CD8-positive, alpha-beta memory T cell (primary cell): ENCODE measurements around the gene MSI2. TPM values are rescaled to one million over a fixed set of nuclear protein-coding genes. Genes with fewer than 3 reads are reported as not detected.
A peak's percentile ranks its signal among the peaks of the same experiment; 100 is the strongest.

ENCODE experiments used
- CTCF ChIA-PET: fragments of 350-600 bp; sonication (Branson Sonifier 250); formaldehyde crosslinking; loops from one replicate; lab custom pipeline; 2021; ENCODE audit warnings: antibody characterized with exemption; lab: Charles Lee
- POLR2A ChIA-PET: fragments of 350-600 bp; sonication (Branson Sonifier 250); formaldehyde crosslinking; loops from one replicate; lab custom pipeline; 2021; ENCODE audit warnings: antibody characterized with exemption; lab: Charles Lee
- DNase-seq, 5 donors: peaks; one replicate each; pipeline versions ENCODE4 v3.0.0 to v3.0.0-alpha.2; 2020 to 2022; ENCODE audit warnings: mixed read lengths in 1 of 5
- H3K27ac ChIP-seq: one replicate; pipeline ENCODE4 v1.7.0; 2013; ENCODE audit warnings: low read depth, mild to moderate bottlenecking, low read length, moderate library complexity
- H3K27me3 ChIP-seq: 2 replicates; pipeline ENCODE4 v1.7.0; 2013; ENCODE audit warnings: low read length, mild to moderate bottlenecking; ENCODE audit not compliant: insufficient read depth, poor library complexity, severe bottlenecking
- H3K36me3 ChIP-seq: 2 replicates; pipeline ENCODE4 v1.7.0; 2013; ENCODE audit warnings: mild to moderate bottlenecking, low read length, moderate library complexity; ENCODE audit not compliant: insufficient read depth
- H3K4me1 ChIP-seq: 2 replicates; pipeline ENCODE4 v1.7.0; 2013; ENCODE audit warnings: mild to moderate bottlenecking, low read length, moderate library complexity; ENCODE audit not compliant: insufficient read depth
- H3K4me3 ChIP-seq: 2 replicates; pipeline ENCODE4 v1.7.0; 2013; ENCODE audit warnings: mild to moderate bottlenecking, low read length
- H3K9me3 ChIP-seq: 2 replicates; pipeline ENCODE4 v1.7.0; 2013; ENCODE audit warnings: mild to moderate bottlenecking, low read length
- H3K27ac Mint-ChIP-seq, 8 donors: one replicate each; pipeline ENCODE4 v1.8.0; 2020 to 2021; ENCODE audit warnings: mixed read lengths in 8 of 8, mild to moderate bottlenecking in 6 of 8, inconsistent platforms in 3 of 8, moderate library complexity in 3 of 8
- H3K27me3 Mint-ChIP-seq, 2 donors: one replicate each; pipeline ENCODE4 v1.8.0; 2020 to 2021; ENCODE audit warnings: mixed read lengths in 2 of 2, mild to moderate bottlenecking in 1 of 2, moderate library complexity in 1 of 2
- H3K36me3 Mint-ChIP-seq, 3 donors: one replicate each; pipeline ENCODE4 v1.8.0; 2020 to 2021; ENCODE audit warnings: mixed read lengths in 3 of 3, inconsistent platforms in 1 of 3, mild to moderate bottlenecking in 1 of 3
- H3K4me1 Mint-ChIP-seq, 3 donors: one replicate each; pipeline ENCODE4 v1.8.0; 2020 to 2021; ENCODE audit warnings: mixed read lengths in 3 of 3, inconsistent platforms in 1 of 3, mild to moderate bottlenecking in 1 of 3
- H3K4me3 Mint-ChIP-seq, 7 donors: one replicate each; pipeline ENCODE4 v1.8.0; 2020 to 2021; ENCODE audit warnings: mixed read lengths in 7 of 7, mild to moderate bottlenecking in 6 of 7, moderate library complexity in 4 of 7, inconsistent platforms in 2 of 7
- H3K9me3 Mint-ChIP-seq, 5 donors: one replicate each; pipeline ENCODE4 v1.8.0; 2020 to 2022; ENCODE audit warnings: mixed read lengths in 5 of 5, mild to moderate bottlenecking in 3 of 5, moderate library complexity in 2 of 5, inconsistent platforms in 1 of 5
- polyA plus RNA-seq: library from polyadenylated mRNA; unstranded; fragments of 300-500 nt; fragmentation: Illumina TruSeq; gene quantifications from one replicate; pipeline ENCODE4 v1.2.3, GENCODE V29; 2021
- total RNA-seq, 2 experiments: library from RNA; stranded (reverse); gene quantifications; one replicate each; pipeline ENCODE4 v1.2.3, GENCODE V29; 2021

Gene MSI2
- total and polyA plus RNA-seq, 3 experiments from 2014 or later: 2.3 to 58.0 (median 57.1) TPM

DNA sequence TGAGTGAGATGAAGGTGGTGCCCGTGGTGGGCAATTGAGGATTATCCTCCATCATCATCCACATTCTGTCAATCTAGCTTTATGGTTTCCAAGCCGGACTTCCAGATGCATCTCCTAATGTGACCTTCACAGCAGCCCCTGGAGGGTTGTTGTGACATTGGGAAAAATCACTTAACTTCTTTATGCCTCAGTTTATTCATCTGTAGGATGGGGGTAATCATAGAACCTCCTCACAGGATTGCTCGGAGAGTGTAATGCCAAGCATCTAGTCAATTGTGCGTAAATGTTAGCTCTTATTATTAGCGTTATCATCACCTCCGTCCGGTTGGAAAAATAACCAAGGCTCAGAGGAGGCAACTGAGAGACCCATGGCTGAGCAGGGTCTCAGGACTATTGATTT, 274.8 kb downstream of the MSI2 start:
- no peaks in the 10 kb centered on the region for H3K27me3 Mint-ChIP-seq
- no peaks in the 10 kb centered on the region for H3K9me3 Mint-ChIP-seq
- Histone ChIP-seq H3K4me1 (peaks cover 10% of the 10 kb centered on the region), H3K27me3 (no peaks in the 10 kb centered on the region), H3K27ac (no peak overlapping the region), H3K4me3 (no peak overlapping the region), H3K9me3 (no peaks in the 10 kb centered on the region), H3K36me3 (no peaks in the 10 kb centered on the region)
- H3K27ac Mint-ChIP-seq: peak overlapping the region in 1 of 8 donors; percentile 43
- ChIA-PET POLR2A (no interaction called here), CTCF (no interaction called here)
- H3K4me1 Mint-ChIP-seq: peaks cover 27 to 39% (median 39%) of the 10 kb centered on the region in 3 donors
- DNase-seq: no peak
- peaks cover 0 to 31% (median 9%) of the 10 kb centered on the region in 3 donors for H3K36me3 Mint-ChIP-seq
- peak overlapping the region in 1 of 7 donors; percentile 18 for H3K4me3 Mint-ChIP-seq

DNA sequence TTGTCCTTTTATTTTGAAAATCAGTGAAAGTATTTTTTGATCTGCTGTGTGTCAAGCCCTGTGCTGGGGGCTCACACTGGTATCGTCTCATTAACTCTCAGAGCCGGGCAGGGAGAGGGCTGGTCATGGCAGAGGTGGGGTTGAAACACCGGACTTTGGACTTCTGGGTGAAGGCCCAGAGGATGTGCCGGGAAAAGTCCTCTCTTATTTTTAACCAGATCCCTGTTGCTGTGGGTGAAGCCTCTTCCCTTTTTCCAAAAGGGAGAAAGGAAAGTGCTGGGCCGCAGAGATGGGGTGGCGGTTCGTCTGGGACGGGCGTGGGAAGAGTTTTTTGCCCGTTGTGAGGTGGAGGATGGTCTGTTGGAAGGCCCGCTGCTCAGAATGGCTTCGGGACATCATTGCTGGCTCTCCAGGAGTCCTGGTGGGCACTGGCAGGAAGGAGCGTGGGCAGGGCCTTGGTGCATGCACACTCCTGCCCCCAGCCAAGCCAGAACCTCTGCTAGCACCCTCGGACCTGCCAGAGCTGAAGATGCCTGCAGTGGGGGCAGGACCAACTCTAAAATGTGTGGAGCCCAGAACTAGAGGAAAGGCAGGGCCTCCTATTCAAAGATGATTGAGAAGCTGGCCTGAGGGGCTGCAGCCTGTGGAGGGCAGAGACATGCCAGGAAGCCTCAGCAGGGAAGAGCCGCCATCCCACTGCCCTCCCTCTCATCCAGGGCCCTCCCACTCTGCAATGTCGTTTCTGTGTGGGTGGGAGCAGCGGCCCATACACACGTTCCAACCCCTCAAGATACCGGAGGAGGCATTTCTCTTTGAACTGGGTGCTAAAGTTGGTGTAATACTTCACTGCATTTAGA, 275.6 kb downstream of the MSI2 start:
- CTCF ChIA-PET: interaction anchor here (1.5 kb wide), 1 partner anchor 12 kb away, joined by 4 read pairs; no protein-coding TSS in a partner anchor
- no peak for DNase-seq
- peaks cover 0 to 31% (median 9%) of the 10 kb centered on the region in 3 donors for H3K36me3 Mint-ChIP-seq
- peaks cover 30 to 47% (median 47%) of the 10 kb centered on the region in 3 donors for H3K4me1 Mint-ChIP-seq
- peak overlapping the region in 3 of 8 donors; percentile 9 to 48 (median 17) for H3K27ac Mint-ChIP-seq
- H3K4me1 ChIP-seq: peaks cover 14% of the 10 kb centered on the region
- H3K9me3 Mint-ChIP-seq: no peaks in the 10 kb centered on the region
- no peak overlapping the region for H3K4me3 ChIP-seq
- no peaks in the 10 kb centered on the region for H3K27me3 Mint-ChIP-seq
- no peaks in the 10 kb centered on the region for H3K36me3 ChIP-seq
- no peaks in the 10 kb centered on the region for H3K27me3 ChIP-seq
- no peaks in the 10 kb centered on the region for H3K9me3 ChIP-seq
- POLR2A ChIA-PET: no interaction called here
- H3K27ac ChIP-seq: no peak overlapping the region
- peak overlapping the region in 1 of 7 donors; percentile 18 for H3K4me3 Mint-ChIP-seq

DNA sequence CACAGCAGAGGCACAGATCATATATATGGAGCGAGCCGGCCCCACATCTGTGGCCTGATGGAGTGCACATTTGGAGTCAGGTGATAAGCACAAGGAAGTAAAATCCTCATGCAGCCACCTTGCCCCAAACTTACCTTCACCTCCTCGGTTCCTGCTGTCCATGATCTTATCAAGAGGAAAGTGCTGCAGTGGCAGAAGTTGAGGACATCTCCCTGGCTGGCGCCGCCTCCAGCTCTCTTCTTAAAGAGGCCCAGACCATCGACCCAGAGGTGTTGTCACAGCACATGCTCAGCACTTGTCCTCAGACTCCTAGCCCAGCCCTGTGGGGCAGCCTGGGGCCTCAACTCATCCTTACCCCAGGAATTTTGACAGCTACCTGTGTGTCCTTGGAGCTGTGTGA, 276.2 kb downstream of the MSI2 start:
- Histone ChIP-seq H3K4me1 (peaks cover 16% of the 10 kb centered on the region), H3K9me3 (no peaks in the 10 kb centered on the region), H3K36me3 (no peaks in the 10 kb centered on the region), H3K27me3 (no peaks in the 10 kb centered on the region), H3K4me3 (no peak overlapping the region), H3K27ac (no peak overlapping the region)
- Mint-ChIP-seq H3K27ac (peak overlapping the region in 2 of 8 donors; percentile 6 to 17), H3K27me3 (no peaks in the 10 kb centered on the region), H3K9me3 (no peaks in the 10 kb centered on the region), H3K4me3 (no peak overlapping the region), H3K4me1 (peaks cover 32 to 54% (median 53%) of the 10 kb centered on the region in 3 donors), H3K36me3 (peaks cover 0 to 31% (median 9%) of the 10 kb centered on the region in 3 donors)
- CTCF ChIA-PET: interaction anchor here (1.5 kb wide), 1 partner anchor 11 kb away, joined by 4 read pairs; no protein-coding TSS in a partner anchor
- DNase-seq: no peak
- POLR2A ChIA-PET: no interaction called here

DNA sequence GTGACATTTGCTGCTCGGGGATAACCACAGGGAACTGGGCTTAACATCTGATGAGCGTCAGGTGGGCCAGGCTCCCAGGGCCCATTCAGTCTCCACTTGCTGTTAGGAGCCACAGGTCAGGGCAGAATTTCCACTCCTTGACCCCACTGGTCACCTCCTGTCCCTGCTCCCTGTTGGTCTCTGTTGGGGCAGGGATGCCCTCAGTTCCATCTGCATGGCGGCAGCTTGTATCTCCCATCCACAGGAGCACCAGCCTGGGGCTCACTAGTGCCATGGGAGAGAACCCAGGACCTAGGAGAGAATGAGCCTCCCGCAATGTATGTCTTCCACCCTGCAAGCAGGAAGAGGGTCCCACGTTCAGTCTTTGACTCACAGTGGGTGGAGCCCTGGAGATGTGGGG, 276.6 kb downstream of the MSI2 start:
- Mint-ChIP-seq H3K4me3 (no peak overlapping the region), H3K36me3 (peaks cover 0 to 31% (median 9%) of the 10 kb centered on the region in 3 donors), H3K27me3 (no peaks in the 10 kb centered on the region), H3K4me1 (peaks cover 35 to 57% (median 56%) of the 10 kb centered on the region in 3 donors), H3K9me3 (no peaks in the 10 kb centered on the region), H3K27ac (peak overlapping the region in 1 of 8 donors; percentile 6)
- no peak overlapping the region for H3K4me3 ChIP-seq
- POLR2A ChIA-PET: no interaction called here
- H3K27me3 ChIP-seq: no peaks in the 10 kb centered on the region
- DNase-seq: no peak
- CTCF ChIA-PET: interaction anchor here (1.5 kb wide), 1 partner anchor 11 kb away, joined by 4 read pairs; no protein-coding TSS in a partner anchor
- H3K27ac ChIP-seq: no peak overlapping the region
- peaks cover 16% of the 10 kb centered on the region for H3K4me1 ChIP-seq
- no peaks in the 10 kb centered on the region for H3K36me3 ChIP-seq
- no peaks in the 10 kb centered on the region for H3K9me3 ChIP-seq

DNA sequence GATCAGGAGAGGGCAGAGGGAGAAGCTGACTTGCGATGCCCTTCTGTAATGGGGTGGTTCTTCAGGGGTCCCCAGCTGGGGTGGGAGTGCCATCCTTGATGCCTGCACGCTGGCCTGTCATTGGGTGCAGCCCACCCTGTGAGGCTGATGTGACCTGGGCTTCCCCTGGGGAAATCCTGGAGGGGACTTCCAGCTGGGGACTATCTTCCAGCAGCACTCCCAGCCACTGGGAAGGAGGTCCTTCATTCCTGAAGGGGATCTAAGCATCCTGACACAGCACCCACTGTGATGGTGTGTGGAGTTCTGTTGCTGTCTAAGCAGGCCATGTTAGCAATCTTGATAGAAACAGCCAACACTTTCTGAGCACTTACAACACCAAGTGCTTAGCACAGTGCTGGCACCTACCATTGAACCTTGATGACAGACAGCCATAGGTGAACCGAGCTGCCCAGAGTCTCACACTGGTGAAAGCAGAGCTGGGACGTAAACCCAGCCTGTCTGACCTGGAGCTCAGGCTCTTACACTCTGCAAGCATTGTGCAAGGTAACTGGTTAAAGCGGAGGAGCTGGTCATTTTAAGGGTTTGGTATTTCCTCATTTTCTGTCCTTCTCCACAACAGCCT, 277.5 kb downstream of the MSI2 start:
- H3K4me3 Mint-ChIP-seq: no peak overlapping the region
- POLR2A ChIA-PET: no interaction called here
- H3K9me3 Mint-ChIP-seq: no peaks in the 10 kb centered on the region
- Histone ChIP-seq H3K9me3 (no peaks in the 10 kb centered on the region), H3K27ac (no peak overlapping the region), H3K36me3 (no peaks in the 10 kb centered on the region), H3K4me3 (no peak overlapping the region), H3K27me3 (no peaks in the 10 kb centered on the region), H3K4me1 (peaks cover 16% of the 10 kb centered on the region)
- H3K4me1 Mint-ChIP-seq: peaks cover 40 to 61% (median 57%) of the 10 kb centered on the region in 3 donors
- no peak for DNase-seq
- H3K27me3 Mint-ChIP-seq: no peaks in the 10 kb centered on the region
- H3K36me3 Mint-ChIP-seq: peaks cover 0 to 31% (median 9%) of the 10 kb centered on the region in 3 donors
- CTCF ChIA-PET: no interaction called here
- H3K27ac Mint-ChIP-seq: peak overlapping the region in 2 of 8 donors; percentile 31 to 44

DNA sequence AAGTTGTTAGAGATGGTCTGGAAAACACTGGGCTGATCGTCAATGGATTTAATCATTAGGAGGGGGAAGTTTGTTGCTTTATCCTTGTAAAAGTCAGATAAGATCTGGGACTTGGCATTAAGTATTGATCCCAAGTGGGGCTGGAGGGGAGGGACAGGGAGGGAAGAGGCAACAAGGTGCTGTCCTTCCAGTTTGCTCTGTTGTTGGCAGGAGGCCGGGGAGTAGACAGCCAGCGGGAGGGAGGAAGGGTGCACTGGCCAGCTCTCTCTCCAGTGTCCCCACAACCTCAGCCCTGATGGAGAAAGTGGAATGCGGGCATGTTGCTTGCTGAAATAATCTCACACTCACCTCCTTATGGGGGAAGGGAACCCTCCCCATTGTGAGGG, 278.5 kb downstream of the MSI2 start:
- no peak overlapping the region for H3K4me3 Mint-ChIP-seq
- ChIA-PET POLR2A (no interaction called here), CTCF (interaction anchor here (1.2 kb wide), 1 partner anchor 15 kb away, joined by 3 read pairs; no protein-coding TSS in a partner anchor)
- H3K27me3 Mint-ChIP-seq: no peaks in the 10 kb centered on the region
- no peak for DNase-seq
- peaks cover 0 to 26% (median 7%) of the 10 kb centered on the region in 3 donors for H3K36me3 Mint-ChIP-seq
- H3K4me1 Mint-ChIP-seq: peaks cover 35 to 54% (median 50%) of the 10 kb centered on the region in 3 donors
- H3K9me3 Mint-ChIP-seq: no peaks in the 10 kb centered on the region
- peak overlapping the region in 4 of 8 donors; percentile 17 to 90 (median 46) for H3K27ac Mint-ChIP-seq
- H3K4me3 ChIP-seq: no peak overlapping the region
- H3K27ac ChIP-seq: no peak overlapping the region
- no peaks in the 10 kb centered on the region for H3K9me3 ChIP-seq
- H3K4me1 ChIP-seq: peaks cover 12% of the 10 kb centered on the region
- no peaks in the 10 kb centered on the region for H3K27me3 ChIP-seq
- H3K36me3 ChIP-seq: no peaks in the 10 kb centered on the region

DNA sequence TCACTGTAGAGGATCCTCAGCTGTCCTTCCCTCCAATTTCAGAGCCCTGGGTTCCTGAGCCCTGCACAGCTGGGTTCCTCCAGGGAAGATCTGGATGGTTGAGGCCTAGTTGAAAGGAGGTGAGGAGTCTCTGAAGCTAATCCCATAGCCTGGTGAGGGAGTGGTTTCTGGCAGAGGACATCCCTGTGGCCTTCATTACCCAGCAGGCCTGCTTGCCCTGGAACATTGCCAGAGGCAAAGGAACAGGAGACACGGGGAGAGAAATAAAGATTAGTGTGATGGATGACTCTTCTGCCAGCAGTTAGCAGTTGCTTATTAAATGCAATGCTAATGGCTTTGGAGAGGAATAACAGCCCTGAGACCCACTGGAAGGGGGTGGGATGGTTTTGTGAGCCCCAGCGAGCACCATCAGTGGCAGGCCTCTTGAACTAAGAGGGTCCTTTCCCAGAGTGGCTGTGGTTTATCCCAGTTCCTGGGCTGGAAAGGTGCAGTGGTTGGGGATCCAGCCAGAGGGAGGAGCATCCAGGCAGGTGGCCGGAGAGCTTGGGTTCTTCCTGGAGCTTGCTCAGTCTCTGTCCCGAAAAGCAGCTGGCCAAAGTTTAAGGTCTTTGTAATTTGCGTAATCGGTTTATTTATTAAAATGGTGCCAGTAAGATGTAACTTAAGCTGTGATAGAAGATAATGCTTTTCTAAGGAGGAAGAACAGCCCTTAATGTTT, 279.1 kb downstream of the MSI2 start:
- Histone ChIP-seq H3K9me3 (no peaks in the 10 kb centered on the region), H3K4me1 (peaks cover 9% of the 10 kb centered on the region), H3K27me3 (no peaks in the 10 kb centered on the region), H3K27ac (no peak overlapping the region), H3K36me3 (no peaks in the 10 kb centered on the region), H3K4me3 (no peak overlapping the region)
- H3K4me1 Mint-ChIP-seq: peaks cover 29 to 49% (median 45%) of the 10 kb centered on the region in 3 donors
- DNase-seq: no peak
- no peaks in the 10 kb centered on the region for H3K9me3 Mint-ChIP-seq
- ChIA-PET POLR2A (no interaction called here), CTCF (interaction anchor here (1.2 kb wide), 1 partner anchor 14 kb away, joined by 3 read pairs; no protein-coding TSS in a partner anchor)
- peaks cover 0 to 24% (median 7%) of the 10 kb centered on the region in 3 donors for H3K36me3 Mint-ChIP-seq
- H3K27me3 Mint-ChIP-seq: no peaks in the 10 kb centered on the region
- no peak overlapping the region for H3K4me3 Mint-ChIP-seq
- H3K27ac Mint-ChIP-seq: peak overlapping the region in 2 of 8 donors; percentile 17 to 86
